UCSD-AML1 (cell line): ENCODE data around the gene ZBTB16.

Experiments used
- DNase-seq: peaks from one replicate; lab custom pipeline; 2025; ENCODE audit not compliant: unreplicated experiment; lab: John Stamatoyannopoulos, UW

The ZBTB16 gene

DNA sequence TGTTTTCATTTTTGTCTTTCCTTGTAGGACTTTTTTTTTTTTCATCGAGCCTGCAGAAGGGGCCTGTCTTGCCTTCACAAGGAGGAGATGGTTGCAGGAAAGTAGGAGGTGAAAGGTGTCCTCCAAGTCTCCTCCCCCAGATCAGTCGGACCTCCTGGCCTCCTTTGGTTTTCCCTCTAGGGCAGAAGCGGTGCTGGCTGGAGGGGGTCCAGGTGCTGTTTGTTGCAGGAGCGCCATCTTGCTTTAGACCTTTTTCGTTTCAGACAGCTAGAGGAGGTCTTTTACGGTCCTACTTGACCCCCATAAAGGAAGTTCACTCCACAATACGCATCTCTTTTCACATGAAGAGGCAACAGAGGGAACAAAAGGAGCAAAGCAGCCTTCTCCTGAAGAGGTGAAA lies 66.0 kb downstream of the ZBTB16 start:
- no peak for DNase-seq

GRCh38 chr11:114125959-114126358 lies 66.4 kb downstream of the ZBTB16 start:
- DNase-seq = no peak

- no peak for DNase-seq
Observed at GRCh38 chr11:114128399-114128798, 68.9 kb downstream of the ZBTB16 start.

GRCh38 chr11:114129142-114129541 lies 69.6 kb downstream of the ZBTB16 start:
- no peak for DNase-seq

GRCh38 chr11:114129699-114130098 lies 70.2 kb downstream of the ZBTB16 start:
- no peak for DNase-seq

- no peak for DNase-seq
Observed at GRCh38 chr11:114130115-114130576, 70.6 kb downstream of the ZBTB16 start.

GRCh38 chr11:114130629-114131277 lies 71.2 kb downstream of the ZBTB16 start:
- no peak for DNase-seq

DNA sequence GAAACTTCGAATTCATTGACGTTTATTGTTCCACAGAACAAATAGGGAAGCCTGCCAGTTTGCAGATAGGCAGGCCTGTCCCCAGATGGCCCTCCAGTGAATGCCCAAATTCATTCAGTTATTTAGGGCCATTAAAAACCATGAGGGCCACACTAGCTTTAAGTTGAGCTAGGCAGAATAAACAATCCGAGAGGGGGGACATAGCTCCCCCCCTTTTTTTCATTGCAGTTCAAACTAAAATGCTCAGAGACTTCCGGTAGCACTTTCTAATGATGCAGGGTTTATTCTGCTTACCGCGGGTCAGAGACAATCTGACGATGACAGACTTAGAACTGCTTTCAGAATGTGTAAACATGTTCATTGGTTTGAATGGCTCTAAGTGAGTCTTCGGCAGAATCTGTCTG lies 72.0 kb downstream of the ZBTB16 start:
- DNase-seq = no peak

DNA sequence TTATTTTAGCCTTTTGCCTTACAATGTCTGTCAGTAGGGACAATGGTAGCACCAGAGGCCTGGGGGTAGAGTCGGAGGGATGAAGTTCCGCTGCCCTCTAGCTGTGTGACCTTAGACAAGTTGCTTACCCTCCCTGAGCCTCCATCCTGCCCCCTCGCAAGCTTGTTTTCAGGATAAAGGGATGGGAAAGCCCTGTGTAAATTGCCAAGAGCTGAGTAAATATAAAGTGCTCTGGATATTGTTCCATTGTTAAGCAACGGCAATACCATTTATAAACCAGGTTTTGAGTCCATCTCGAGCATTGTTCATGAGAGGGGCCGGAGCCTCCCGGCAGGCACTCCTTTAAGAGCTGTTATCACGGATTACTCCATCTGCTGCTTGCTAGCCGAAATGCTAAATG lies 72.9 kb downstream of the ZBTB16 start:
- DNase-seq = no peak

GRCh38 chr11:114132944-114133394 lies 73.5 kb downstream of the ZBTB16 start:
- no peak for DNase-seq

DNA sequence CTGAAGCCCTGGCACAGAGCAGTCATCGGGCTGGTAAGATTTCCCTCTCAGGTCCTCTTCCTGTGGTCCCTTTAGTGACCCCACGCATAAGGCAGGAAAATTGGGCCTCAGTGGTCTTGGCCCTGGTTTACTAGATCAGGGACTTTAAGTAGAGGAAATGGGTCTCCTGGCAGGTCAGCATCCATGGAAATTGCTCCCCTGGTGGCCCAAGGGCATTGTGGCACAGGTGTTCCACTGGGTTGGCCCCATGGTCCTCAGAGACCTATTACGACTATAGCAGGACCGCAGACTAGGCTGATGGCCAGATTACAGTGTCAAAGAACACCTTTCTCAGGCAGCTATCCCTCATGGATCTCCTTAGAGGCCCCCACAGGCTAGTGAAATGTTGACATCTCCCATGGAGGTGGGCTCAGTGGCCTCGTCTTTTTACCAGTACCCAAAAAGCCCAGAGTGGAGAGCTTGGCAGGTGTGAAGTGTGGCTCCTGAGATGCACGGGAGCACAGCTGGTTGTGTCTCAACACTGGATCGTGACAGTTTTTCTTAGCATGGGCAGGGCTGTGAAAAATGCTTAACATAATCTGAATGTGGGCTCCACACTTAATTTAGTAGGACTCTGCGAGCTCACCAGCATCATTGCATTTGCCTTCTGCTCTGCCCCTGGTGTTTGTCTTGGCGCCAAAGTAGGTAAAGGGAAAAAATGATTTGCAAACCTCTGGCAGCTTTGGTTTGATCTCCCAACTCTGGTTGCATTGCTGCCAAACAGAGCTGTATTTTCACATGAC lies 74.2 kb downstream of the ZBTB16 start:
- no peak for DNase-seq

- no peak for DNase-seq
Observed at GRCh38 chr11:114134870-114135269, 75.4 kb downstream of the ZBTB16 start.

DNA sequence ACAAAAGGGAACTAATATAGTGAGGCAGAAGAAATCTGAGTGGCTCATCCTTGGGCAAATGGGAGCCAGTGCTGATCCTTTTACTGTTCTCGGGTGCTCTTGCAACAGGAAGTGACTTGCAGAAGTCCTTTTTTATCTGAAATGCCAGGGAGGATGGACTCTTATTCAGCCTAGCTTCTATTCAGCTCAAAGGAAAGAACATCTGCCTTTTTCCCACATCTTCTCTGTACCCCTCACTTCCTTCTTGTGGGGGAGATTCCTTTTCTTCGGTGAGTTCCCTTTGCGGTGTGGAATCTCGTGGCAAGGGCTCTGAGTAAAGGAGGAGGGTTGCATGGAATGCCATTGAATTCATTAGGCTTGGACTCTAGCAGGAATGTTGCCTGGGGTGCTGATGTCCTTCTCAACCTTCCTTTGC lies 76.2 kb downstream of the ZBTB16 start:
- DNase-seq = peak; percentile 35

DNA sequence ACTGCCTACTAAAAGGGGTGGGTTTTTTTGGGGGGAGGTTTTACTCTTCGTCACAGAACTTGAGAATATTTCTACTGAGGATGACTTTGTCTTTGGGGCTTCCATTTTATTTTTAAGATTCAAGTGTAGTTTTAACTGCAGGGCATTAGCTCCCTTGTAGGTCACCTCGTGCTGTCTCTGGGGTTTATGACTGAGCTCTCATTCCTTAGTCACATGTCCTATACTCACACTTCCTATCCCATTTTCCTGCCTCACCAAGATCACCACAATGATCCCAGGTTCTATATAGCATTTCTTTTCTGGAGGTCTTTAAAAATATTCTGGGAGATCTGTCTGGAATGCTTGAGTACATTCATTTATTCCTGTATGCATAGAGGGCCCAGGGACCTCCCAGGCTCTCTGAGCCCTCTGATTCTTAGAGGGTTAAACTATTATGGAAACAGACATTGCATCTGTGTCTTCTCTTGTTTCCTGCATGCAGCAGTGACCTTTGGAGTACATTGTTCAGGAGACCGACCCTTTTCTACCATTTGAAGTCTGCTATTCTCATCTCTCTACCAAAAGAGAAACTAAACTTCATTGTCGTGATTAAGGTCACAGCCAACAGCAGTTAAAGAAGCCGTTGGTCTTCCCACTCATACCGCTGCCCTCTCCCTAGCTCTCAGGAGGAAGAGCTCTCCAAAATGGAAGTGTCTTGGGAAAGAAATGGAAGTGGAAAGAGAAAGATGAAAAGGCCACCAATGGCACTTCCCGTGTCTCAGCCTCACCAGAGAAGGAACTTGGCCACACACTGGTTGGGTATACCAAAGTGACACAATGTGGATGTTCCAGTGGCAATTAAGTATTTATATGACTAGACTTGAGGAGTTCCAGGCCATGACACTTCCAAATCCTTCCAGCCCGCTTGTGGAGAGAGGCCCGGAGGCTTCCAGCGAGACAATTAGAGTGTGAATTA lies 77.5 kb downstream of the ZBTB16 start:
- no peak for DNase-seq

DNA sequence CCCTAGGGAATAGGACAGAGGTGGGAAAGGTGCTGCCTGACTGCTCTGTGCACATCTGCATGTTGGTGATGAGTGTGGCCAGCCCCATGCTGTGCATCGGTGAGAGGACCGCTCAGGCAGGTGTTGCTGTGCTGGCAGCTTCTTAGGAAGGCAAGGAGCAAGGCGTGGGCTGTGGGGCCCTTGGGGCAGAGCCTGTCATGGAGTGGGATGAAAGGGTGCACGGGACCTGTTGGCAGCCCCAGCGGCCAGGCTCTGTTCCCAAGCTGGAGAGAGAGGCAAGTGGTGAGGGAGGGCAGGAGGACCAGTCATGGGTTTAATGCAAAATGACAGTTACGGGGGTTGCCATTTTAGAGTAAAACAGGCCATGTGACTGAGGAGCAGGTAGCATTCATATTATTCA lies 78.3 kb downstream of the ZBTB16 start:
- DNase-seq = no peak

GRCh38 chr11:114138411-114138810 lies 78.9 kb downstream of the ZBTB16 start:
- DNase-seq = no peak

- no peak for DNase-seq
Observed at GRCh38 chr11:114140826-114141225, 81.3 kb downstream of the ZBTB16 start.

- DNase-seq = no peak
Observed at GRCh38 chr11:114141863-114142580, 82.5 kb downstream of the ZBTB16 start.

DNA sequence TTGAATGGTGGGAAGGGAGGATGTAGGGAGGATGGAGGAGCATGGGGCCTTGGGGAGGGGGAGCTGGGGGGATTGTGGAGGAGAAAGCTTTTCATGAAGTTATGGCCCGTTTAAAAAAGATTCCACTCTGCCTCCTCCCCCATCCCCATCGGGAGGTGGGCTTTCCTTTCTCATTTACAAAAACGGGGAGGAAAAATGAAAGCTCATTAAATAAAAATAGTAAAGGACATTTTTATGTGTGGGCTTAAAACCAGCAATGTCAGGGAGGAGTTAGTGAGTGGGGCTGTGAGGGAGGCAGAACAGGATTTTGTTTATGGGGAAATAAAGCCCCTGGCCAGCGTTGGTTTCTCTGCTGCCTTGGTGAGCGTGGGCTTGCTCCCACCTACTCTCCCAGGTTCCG lies 83.2 kb downstream of the ZBTB16 start:
- DNase-seq = no peak

- no peak for DNase-seq
Observed at GRCh38 chr11:114145166-114145775, 85.8 kb downstream of the ZBTB16 start.
